Measurements from ENCODE around the gene NALCN.

NALCN gene

GRCh38 chr13:101271681-101272245 lies 144.5 kb downstream of the NALCN start:
- DNase-seq, result no peak

- no peak for DNase-seq
Observed at GRCh38 chr13:101267656-101268055, 148.7 kb downstream of the NALCN start.

- no peak for DNase-seq
Observed at GRCh38 chr13:101265934-101266333, 150.4 kb downstream of the NALCN start.

GRCh38 chr13:101264931-101265330 lies 151.4 kb downstream of the NALCN start:
- DNase-seq, result no peak

- DNase-seq, result no peak
Observed at GRCh38 chr13:101262306-101262705, 154.0 kb downstream of the NALCN start.

GRCh38 chr13:101258509-101258908 lies 157.8 kb downstream of the NALCN start:
- no peak for DNase-seq

- peak; percentile 89 for DNase-seq
Observed at GRCh38 chr13:101258071-101258470, 158.2 kb downstream of the NALCN start.

- no peak for DNase-seq
Observed at GRCh38 chr13:101248739-101249514, 167.4 kb downstream of the NALCN start.

GRCh38 chr13:101242720-101243119 lies 173.6 kb downstream of the NALCN start:
- peak; percentile 45 for DNase-seq

- no peak for DNase-seq
Observed at GRCh38 chr13:101238555-101238954, 177.8 kb downstream of the NALCN start.

GRCh38 chr13:101231751-101232428 lies 184.4 kb downstream of the NALCN start:
- peak; percentile 47 for DNase-seq

- DNase-seq, result no peak
Observed at GRCh38 chr13:101230271-101230890, 185.9 kb downstream of the NALCN start.

GRCh38 chr13:101219609-101220265 lies 196.6 kb downstream of the NALCN start:
- DNase-seq, result no peak

- peak; percentile 47 for DNase-seq
Observed at GRCh38 chr13:101218484-101218883, 197.8 kb downstream of the NALCN start.

GRCh38 chr13:101217086-101217485 lies 199.2 kb downstream of the NALCN start:
- no peak for DNase-seq

- peak; percentile 83 for DNase-seq
Observed at GRCh38 chr13:101211261-101211660, 205.0 kb downstream of the NALCN start.

- DNase-seq, result no peak
Observed at GRCh38 chr13:101210774-101211173, 205.5 kb downstream of the NALCN start.

GRCh38 chr13:101209206-101209893 lies 207.0 kb downstream of the NALCN start:
- no peak for DNase-seq

- no peak for DNase-seq
Observed at GRCh38 chr13:101205408-101205807, 210.9 kb downstream of the NALCN start.

- DNase-seq, result no peak
Observed at GRCh38 chr13:101204270-101205020, 211.9 kb downstream of the NALCN start.

GRCh38 chr13:101202590-101202989 lies 213.7 kb downstream of the NALCN start:
- no peak for DNase-seq

GRCh38 chr13:101190976-101191375 lies 225.3 kb downstream of the NALCN start:
- no peak for DNase-seq

All from HCEC 1CT (cell line).